Astrocyte (in vitro differentiated cells and primary cell): ENCODE results near the gene PLAC1. TPM values are rescaled to one million over a fixed set of nuclear protein-coding genes. Genes with fewer than 3 reads are reported as not detected.
A peak's percentile ranks its signal among the peaks of the same experiment; 100 is the strongest.

Experiments used
- DNase-seq: peaks from one replicate; pipeline ENCODE4 v3.0.0-alpha.2; 2010; ENCODE audit warnings: low read depth
- FAIRE-seq: peaks from 2 replicates; lab custom pipeline; 2011; peaks lifted over from hg19 to GRCh38; lab: Jason Lieb, UNC
- H2AFZ ChIP-seq: 2 replicates; pipeline ENCODE4 v1.6.0; 2012; ENCODE audit warnings: low read depth, low read length, inconsistent platforms
- H3K27ac ChIP-seq: 2 replicates; pipeline ENCODE4 v1.5.1; 2011; ENCODE audit warnings: low read depth, low read length, inconsistent platforms
- H3K27me3 ChIP-seq: 2 replicates; pipeline ENCODE4 v1.6.0; 2011; ENCODE audit warnings: low read length, inconsistent platforms; ENCODE audit not compliant: insufficient read depth
- H3K36me3 ChIP-seq: 2 replicates; pipeline ENCODE4 v1.5.1; 2011; ENCODE audit warnings: low read length, inconsistent platforms; ENCODE audit not compliant: insufficient read depth
- H3K4me1 ChIP-seq: 2 replicates; pipeline ENCODE4 v1.5.1; 2011; ENCODE audit warnings: low read length, inconsistent platforms; ENCODE audit not compliant: insufficient read depth
- H3K4me2 ChIP-seq: 2 replicates; pipeline ENCODE4 v1.6.0; 2012; ENCODE audit warnings: low read length, inconsistent platforms
- H3K4me3 ChIP-seq: 2 replicates; pipeline ENCODE4 v1.5.1; 2011; ENCODE audit warnings: low read depth, mild to moderate bottlenecking, low read length, inconsistent platforms; ENCODE audit not compliant: insufficient read depth
- H3K79me2 ChIP-seq: 2 replicates; pipeline ENCODE4 v1.6.0; 2012; ENCODE audit warnings: mild to moderate bottlenecking, low read length, inconsistent platforms; ENCODE audit not compliant: insufficient read depth
- H3K9ac ChIP-seq: 2 replicates; pipeline ENCODE4 v1.6.0; 2012; ENCODE audit warnings: mild to moderate bottlenecking, low read length, inconsistent platforms
- H3K9me3 ChIP-seq: 2 replicates; pipeline ENCODE4 v1.5.1; 2012; ENCODE audit warnings: low read depth, mild to moderate bottlenecking, low read length, inconsistent platforms; ENCODE audit not compliant: insufficient read depth
- H4K20me1 ChIP-seq: 2 replicates; pipeline ENCODE4 v1.6.0; 2012; ENCODE audit warnings: low read length, inconsistent platforms; ENCODE audit not compliant: insufficient read depth
- H3K27ac Mint-ChIP-seq: one replicate; pipeline ENCODE4 v1.8.0; 2021; ENCODE audit warnings: mild to moderate bottlenecking, mixed read lengths; ENCODE audit not compliant: unreplicated experiment
- H3K27me3 Mint-ChIP-seq: one replicate; pipeline ENCODE4 v1.8.0; 2021; ENCODE audit warnings: low read depth, mixed read lengths; ENCODE audit not compliant: unreplicated experiment
- H3K36me3 Mint-ChIP-seq: one replicate; pipeline ENCODE4 v1.8.0; 2021; ENCODE audit warnings: low read depth, mixed read lengths; ENCODE audit not compliant: unreplicated experiment
- H3K4me1 Mint-ChIP-seq: one replicate; pipeline ENCODE4 v1.8.0; 2021; ENCODE audit warnings: low read depth, mixed read lengths; ENCODE audit not compliant: unreplicated experiment
- H3K4me3 Mint-ChIP-seq: one replicate; pipeline ENCODE4 v1.8.0; 2021; ENCODE audit warnings: mild to moderate bottlenecking, moderate library complexity, mixed read lengths; ENCODE audit not compliant: unreplicated experiment
- H3K9me3 Mint-ChIP-seq: one replicate; pipeline ENCODE4 v1.8.0; 2021; ENCODE audit warnings: mild to moderate bottlenecking, mixed read lengths; ENCODE audit not compliant: unreplicated experiment
- CTCF ChIP-seq: IDR thresholded peaks from 2 replicates; pipeline ENCODE4 v1.5.1; 2011; ENCODE audit warnings: low read depth, mild to moderate bottlenecking, inconsistent platforms, low read length, moderate library complexity; ENCODE audit not compliant: insufficient read depth
- EZH2 ChIP-seq: IDR thresholded peaks from 2 replicates; pipeline ENCODE4 v1.6.1; 2012; ENCODE audit warnings: mild to moderate bottlenecking, low read length, inconsistent platforms; ENCODE audit not compliant: insufficient read depth
- total RNA-seq: library from RNA; stranded (reverse); gene quantifications from 2 replicates; pipeline ENCODE4 v1.2.1, GENCODE V29; 2021

PLAC1 gene
- total RNA-seq, 1 donor from 2014 or later, result 0.61 TPM

GRCh38 chrX:134592303-134592702 lies 66.0 kb downstream of the PLAC1 start:
- H3K79me2 ChIP-seq, result no peaks in the 10 kb centered on the region
- Mint-ChIP-seq H3K4me3 (no peak overlapping the region), H3K27me3 (no peaks in the 10 kb centered on the region), H3K27ac (no peak overlapping the region), H3K36me3 (no peaks in the 10 kb centered on the region), H3K4me1 (no peaks in the 10 kb centered on the region), H3K9me3 (peaks cover 1% of the 10 kb centered on the region)
- no peak overlapping the region for H3K9ac ChIP-seq
- FAIRE-seq (peak; percentile 41), DNase-seq (no peak)
- H3K27ac ChIP-seq, result no peak overlapping the region
- no peaks in the 10 kb centered on the region for H3K9me3 ChIP-seq
- no peaks in the 10 kb centered on the region for H3K36me3 ChIP-seq
- TF ChIP-seq EZH2 (no peak), CTCF (no peak)
- H4K20me1 ChIP-seq, result no peaks in the 10 kb centered on the region
- H3K4me3 ChIP-seq, result no peak overlapping the region
- no peak overlapping the region for H2AFZ ChIP-seq
- no peaks in the 10 kb centered on the region for H3K27me3 ChIP-seq
- no peak overlapping the region for H3K4me2 ChIP-seq
- no peaks in the 10 kb centered on the region for H3K4me1 ChIP-seq

GRCh38 chrX:134591502-134591901 lies 66.8 kb downstream of the PLAC1 start:
- H3K9me3 Mint-ChIP-seq, result no peaks in the 10 kb centered on the region
- FAIRE-seq, result peak; percentile 99
- no peak for DNase-seq
- H3K4me1 Mint-ChIP-seq, result no peaks in the 10 kb centered on the region
- no peak overlapping the region for H3K27ac Mint-ChIP-seq
- H3K27me3 Mint-ChIP-seq, result no peaks in the 10 kb centered on the region
- no peak overlapping the region for H2AFZ ChIP-seq
- H3K36me3 ChIP-seq, result no peaks in the 10 kb centered on the region
- H3K4me3 Mint-ChIP-seq, result no peak overlapping the region
- no peak overlapping the region for H3K4me2 ChIP-seq
- no peak overlapping the region for H3K9ac ChIP-seq
- H3K4me1 ChIP-seq, result no peaks in the 10 kb centered on the region
- no peaks in the 10 kb centered on the region for H3K9me3 ChIP-seq
- no peak overlapping the region for H3K4me3 ChIP-seq
- H3K27ac ChIP-seq, result no peak overlapping the region
- H3K79me2 ChIP-seq, result no peaks in the 10 kb centered on the region
- no peaks in the 10 kb centered on the region for H3K36me3 Mint-ChIP-seq
- no peaks in the 10 kb centered on the region for H4K20me1 ChIP-seq
- no peaks in the 10 kb centered on the region for H3K27me3 ChIP-seq
- TF ChIP-seq CTCF (no peak), EZH2 (no peak)

GRCh38 chrX:134588806-134589205 lies 69.5 kb downstream of the PLAC1 start:
- peak; percentile 37 for FAIRE-seq
- H3K27ac ChIP-seq, result no peak overlapping the region
- no peak overlapping the region for H3K4me2 ChIP-seq

More at GRCh38 chrX:134588806-134589205, 69.5 kb downstream of the PLAC1 start:
- Mint-ChIP-seq H3K27me3 (no peaks in the 10 kb centered on the region), H3K27ac (no peak overlapping the region), H3K9me3 (no peaks in the 10 kb centered on the region), H3K4me3 (no peak overlapping the region), H3K36me3 (no peaks in the 10 kb centered on the region), H3K4me1 (peaks cover 2% of the 10 kb centered on the region)
- DNase-seq, result no peak
- no peaks in the 10 kb centered on the region for H3K36me3 ChIP-seq
- H2AFZ ChIP-seq, result no peak overlapping the region
- H3K27me3 ChIP-seq, result no peaks in the 10 kb centered on the region
- no peak for TF ChIP-seq EZH2
- no peak for TF ChIP-seq CTCF
- H3K4me1 ChIP-seq, result no peaks in the 10 kb centered on the region
- no peak overlapping the region for H3K9ac ChIP-seq
- H4K20me1 ChIP-seq, result no peaks in the 10 kb centered on the region
- H3K9me3 ChIP-seq, result no peaks in the 10 kb centered on the region
- H3K79me2 ChIP-seq, result no peaks in the 10 kb centered on the region
- no peak overlapping the region for H3K4me3 ChIP-seq
